GM12891 (cell line): ENCODE measurements around the gene ZNRD2.

Experiments used
- POLR2A ChIP-seq: IDR thresholded peaks from 2 replicates; pipeline ENCODE4 v1.6.1; 2011; ENCODE audit warnings: low read depth, low read length, control low read depth
- POU2F2 ChIP-seq: IDR thresholded peaks from 2 replicates; pipeline ENCODE4 v1.6.1; 2011; ENCODE audit warnings: low read depth, mild to moderate bottlenecking, control low read depth, low read length, moderate library complexity
- TAF1 ChIP-seq: IDR thresholded peaks from 2 replicates; pipeline ENCODE4 v1.6.1; 2011; ENCODE audit warnings: low read depth, low read length, control low read depth

DNA sequence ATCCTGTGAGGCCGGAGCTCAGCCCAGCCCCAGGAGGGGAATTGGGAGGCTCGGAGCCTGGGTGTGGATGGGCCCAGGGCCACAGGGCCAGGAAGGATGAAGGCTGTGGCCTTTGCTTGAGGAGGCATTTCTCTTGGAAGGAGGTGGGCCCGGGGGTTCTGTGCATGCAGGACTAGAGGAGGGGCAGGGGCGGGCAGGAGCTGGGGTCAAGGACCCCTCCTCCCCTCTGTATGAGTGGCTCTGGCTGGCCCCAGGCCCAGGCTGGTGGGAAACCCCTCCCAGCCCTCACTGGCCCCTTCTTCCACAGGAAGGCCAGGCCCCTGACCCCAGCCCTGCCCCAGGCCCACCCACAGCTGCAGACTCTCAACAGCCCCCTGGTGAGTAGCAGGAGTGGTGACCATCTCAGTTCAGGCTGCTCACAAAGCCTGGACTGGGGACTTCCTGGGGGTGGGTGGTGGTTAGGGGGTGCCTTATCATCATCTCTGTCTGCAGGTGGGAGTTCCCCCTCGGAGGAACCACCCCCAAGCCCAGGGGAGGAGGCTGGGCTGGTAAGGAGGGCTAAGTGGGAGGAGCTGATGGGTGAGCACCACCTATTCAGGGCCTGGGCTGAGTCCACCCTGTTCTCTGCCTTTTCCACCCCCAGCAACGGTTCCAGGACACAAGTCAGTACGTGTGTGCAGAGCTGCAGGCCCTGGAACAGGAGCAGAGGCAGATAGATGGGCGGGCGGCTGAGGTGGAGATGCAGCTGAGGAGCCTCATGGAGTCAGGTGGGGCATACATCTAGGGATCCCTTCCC is 19.4 kb downstream of the ZNRD2 start:
- TF ChIP-seq POLR2A = no peak
- no peak for TF ChIP-seq TAF1
- no peak for TF ChIP-seq POU2F2
